ENCODE results near the gene COL5A2. TPM values are rescaled to one million over a fixed set of nuclear protein-coding genes. Genes with fewer than 3 reads are reported as not detected.
A peak's percentile ranks its signal among the peaks of the same experiment; 100 is the strongest.

The COL5A2 gene
- total and polyA plus RNA-seq, 8 donors: 122 to 324 (median 210) TPM

GRCh38 chr2:189047171-189047888, 132.2 kb downstream of the COL5A2 start:
- Histone ChIP-seq H3K4me1 (no peaks in the 10 kb centered on the region), H3K9me3 (no peaks in the 10 kb centered on the region), H3K27me3 (no peaks in the 10 kb centered on the region), H3K36me3 (no peaks in the 10 kb centered on the region), H3K4me3 (no peak overlapping the region), H3K27ac (peak overlapping the region in 1 of 2 donors; percentile 11)
- DNase-seq (no peak), ATAC-seq (no peak)
- no peak for TF ChIP-seq CTCF (IDR thresholded peaks at IDR 0.05)
- intact Hi-C loops (cut with DNase I): no loop called here

- Histone ChIP-seq H3K27me3 (no peaks in the 10 kb centered on the region), H3K36me3 (no peaks in the 10 kb centered on the region), H3K4me3 (no peak overlapping the region), H3K4me1 (no peaks in the 10 kb centered on the region), H3K27ac (no peak overlapping the region), H3K9me3 (no peaks in the 10 kb centered on the region)
- ATAC-seq (no peak), DNase-seq (no peak)
- no peak for TF ChIP-seq CTCF (IDR thresholded peaks at IDR 0.05)
- intact Hi-C loops (cut with DNase I): no loop called here
Observed at GRCh38 chr2:189046320-189046719, 133.2 kb downstream of the COL5A2 start.

GRCh38 chr2:189045836-189046235, 133.7 kb downstream of the COL5A2 start:
- no peaks in the 10 kb centered on the region for H3K27me3 ChIP-seq
- no peaks in the 10 kb centered on the region for H3K4me1 ChIP-seq
- H3K9me3 ChIP-seq: no peaks in the 10 kb centered on the region
- no peaks in the 10 kb centered on the region for H3K36me3 ChIP-seq
- no peak for TF ChIP-seq CTCF (IDR thresholded peaks at IDR 0.05)
- no peak overlapping the region for H3K4me3 ChIP-seq
- intact Hi-C loops (cut with DNase I): no loop called here
- DNase-seq (no peak), ATAC-seq (no peak)
- H3K27ac ChIP-seq: no peak overlapping the region

- DNase-seq: no peak
- TF ChIP-seq CTCF (IDR thresholded peaks at IDR 0.05): no peak
- intact Hi-C loops (cut with DNase I): no loop called here
- Histone ChIP-seq H3K36me3 (peaks cover 0 to 16% of the 10 kb centered on the region in 2 donors), H3K9me3 (no peaks in the 10 kb centered on the region), H3K4me1 (no peaks in the 10 kb centered on the region), H3K27me3 (no peaks in the 10 kb centered on the region), H3K4me3 (no peak overlapping the region), H3K27ac (no peak overlapping the region)
- no peak for ATAC-seq
Observed at GRCh38 chr2:189037518-189037917, 142.0 kb downstream of the COL5A2 start.

- H3K27ac ChIP-seq: peak overlapping the region in 1 of 2 donors; percentile 44
- DNase-seq: no peak
- ATAC-seq: no peak
Observed at GRCh38 chr2:189024901-189025618, 154.5 kb downstream of the COL5A2 start.

More at GRCh38 chr2:189024901-189025618, 154.5 kb downstream of the COL5A2 start:
- no peaks in the 10 kb centered on the region for H3K4me1 ChIP-seq
- H3K36me3 ChIP-seq: no peaks in the 10 kb centered on the region
- no peaks in the 10 kb centered on the region for H3K27me3 ChIP-seq
- intact Hi-C loops (cut with DNase I): no loop called here
- peaks cover 0 to 5% of the 10 kb centered on the region in 2 donors for H3K9me3 ChIP-seq
- no peak overlapping the region for H3K4me3 ChIP-seq
- no peak for TF ChIP-seq CTCF (IDR thresholded peaks at IDR 0.05)

Data from left lung (tissue), 10 donors.